Astrocyte of the cerebellum (primary cell): ENCODE results near the gene TMA7B.

Experiments used
- DNase-seq: peaks from one replicate; pipeline ENCODE4 v3.0.0-alpha.2; 2011; ENCODE audit warnings: low read depth
- H3K4me3 ChIP-seq: 2 replicates; pipeline ENCODE4 v1.5.1; 2011; ENCODE audit warnings: mild to moderate bottlenecking, low read depth, low read length, moderate library complexity
- in situ Hi-C: cut with HindIII; loops from 2 replicates; pipeline ENCODE4 v1.10.0; 2017; ENCODE audit warnings: low sequenced_read_pairs
- TF ChIP-seq, protein P1 (sequence below): IDR thresholded peaks from 2 replicates; pipeline ENCODE4 v1.5.1; 2012; ENCODE audit warnings: low read length, low read depth, moderate library complexity, mild to moderate bottlenecking; ENCODE audit errors: missing control alignments

The TMA7B gene

DNA sequence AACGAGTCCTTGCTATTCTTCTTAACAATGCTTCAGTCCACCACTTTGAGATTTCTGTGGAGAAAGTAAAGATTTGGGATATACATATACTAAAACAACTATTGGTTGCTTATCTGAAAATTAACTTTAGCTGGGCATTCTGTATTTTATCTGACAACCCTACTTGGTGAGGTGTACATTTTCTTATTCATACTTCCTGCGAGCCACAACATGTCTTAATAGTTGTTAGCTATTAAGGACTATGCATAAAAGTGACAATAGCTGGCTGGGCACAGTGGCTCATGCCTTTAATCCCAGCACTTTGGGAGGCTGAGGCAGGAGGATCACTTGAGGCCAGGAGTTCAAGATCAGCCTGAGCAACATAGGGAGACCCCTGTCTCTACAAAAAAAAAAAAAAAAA lies 28.0 kb upstream of the TMA7B start:
- in situ Hi-C loops = loop anchor here (5.0 kb wide), 1 partner anchor 90 kb away; no protein-coding TSS in a partner anchor
- H3K4me3 ChIP-seq = no peak overlapping the region
- TF ChIP-seq, protein P1, sequence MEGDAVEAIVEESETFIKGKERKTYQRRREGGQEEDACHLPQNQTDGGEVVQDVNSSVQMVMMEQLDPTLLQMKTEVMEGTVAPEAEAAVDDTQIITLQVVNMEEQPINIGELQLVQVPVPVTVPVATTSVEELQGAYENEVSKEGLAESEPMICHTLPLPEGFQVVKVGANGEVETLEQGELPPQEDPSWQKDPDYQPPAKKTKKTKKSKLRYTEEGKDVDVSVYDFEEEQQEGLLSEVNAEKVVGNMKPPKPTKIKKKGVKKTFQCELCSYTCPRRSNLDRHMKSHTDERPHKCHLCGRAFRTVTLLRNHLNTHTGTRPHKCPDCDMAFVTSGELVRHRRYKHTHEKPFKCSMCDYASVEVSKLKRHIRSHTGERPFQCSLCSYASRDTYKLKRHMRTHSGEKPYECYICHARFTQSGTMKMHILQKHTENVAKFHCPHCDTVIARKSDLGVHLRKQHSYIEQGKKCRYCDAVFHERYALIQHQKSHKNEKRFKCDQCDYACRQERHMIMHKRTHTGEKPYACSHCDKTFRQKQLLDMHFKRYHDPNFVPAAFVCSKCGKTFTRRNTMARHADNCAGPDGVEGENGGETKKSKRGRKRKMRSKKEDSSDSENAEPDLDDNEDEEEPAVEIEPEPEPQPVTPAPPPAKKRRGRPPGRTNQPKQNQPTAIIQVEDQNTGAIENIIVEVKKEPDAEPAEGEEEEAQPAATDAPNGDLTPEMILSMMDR = no peak
- DNase-seq = no peak

DNA sequence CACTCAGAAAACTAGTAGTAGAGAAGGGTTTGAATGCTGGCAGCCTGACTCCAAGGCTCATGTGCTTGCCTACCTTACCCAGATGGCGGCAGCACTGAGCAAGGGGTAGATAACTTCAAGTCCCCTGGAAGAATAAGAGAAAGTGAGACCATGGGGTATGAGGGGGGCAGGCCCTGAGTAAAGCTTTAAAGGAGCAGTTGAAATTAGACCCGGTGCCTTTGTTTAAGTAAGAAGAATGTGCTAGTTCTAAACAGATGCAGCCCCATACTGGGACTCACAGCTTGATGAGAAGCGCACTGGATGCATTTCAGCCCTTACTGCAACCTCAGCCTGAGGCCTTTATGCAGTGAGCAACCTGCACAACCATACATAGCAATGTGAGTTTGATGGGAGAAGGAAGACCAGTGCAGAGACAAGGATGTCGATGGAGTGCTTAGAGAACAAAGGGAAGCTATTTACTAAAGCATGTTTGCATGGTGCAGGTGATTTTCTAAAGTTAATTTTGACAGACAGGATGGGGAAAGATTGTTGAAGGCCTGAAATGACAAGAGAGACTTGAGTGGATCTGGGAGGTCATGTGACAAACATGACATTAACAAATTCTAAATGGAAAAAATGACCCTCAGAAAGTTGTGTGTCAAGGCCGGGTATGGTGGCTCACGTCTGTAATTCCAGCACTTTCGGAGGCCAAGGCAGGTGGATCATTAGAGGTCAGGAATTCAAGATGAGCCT lies 27.1 kb upstream of the TMA7B start:
- H3K4me3 ChIP-seq = no peak overlapping the region
- TF ChIP-seq, protein P1 = peak; percentile 63
- in situ Hi-C loops = loop anchor here (5.0 kb wide), 1 partner anchor 89 kb away; no protein-coding TSS in a partner anchor
- no peak for DNase-seq

DNA sequence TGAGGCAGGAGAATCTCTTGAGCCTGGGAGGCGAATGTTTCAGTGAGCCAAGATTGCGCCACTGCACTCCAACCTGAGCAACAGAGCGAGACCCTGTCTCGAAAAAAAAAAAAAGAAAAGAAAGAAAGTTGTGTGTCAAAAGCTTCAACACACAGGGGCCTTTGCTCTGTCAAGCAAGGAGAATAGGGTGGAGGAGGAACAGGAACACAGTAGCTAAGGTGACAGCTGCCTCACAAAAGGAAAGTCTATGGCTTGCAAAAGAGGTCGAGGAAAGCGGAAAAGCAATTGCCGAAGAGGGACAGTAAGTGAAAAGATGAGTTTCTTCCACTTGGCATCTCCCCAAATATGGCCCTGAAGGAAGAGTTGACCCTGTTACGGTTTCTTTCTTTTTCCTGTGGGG lies 26.5 kb upstream of the TMA7B start:
- TF ChIP-seq, protein P1 = no peak
- in situ Hi-C loops = loop anchor here (5.0 kb wide), 1 partner anchor 89 kb away; no protein-coding TSS in a partner anchor
- no peak overlapping the region for H3K4me3 ChIP-seq
- no peak for DNase-seq

DNA sequence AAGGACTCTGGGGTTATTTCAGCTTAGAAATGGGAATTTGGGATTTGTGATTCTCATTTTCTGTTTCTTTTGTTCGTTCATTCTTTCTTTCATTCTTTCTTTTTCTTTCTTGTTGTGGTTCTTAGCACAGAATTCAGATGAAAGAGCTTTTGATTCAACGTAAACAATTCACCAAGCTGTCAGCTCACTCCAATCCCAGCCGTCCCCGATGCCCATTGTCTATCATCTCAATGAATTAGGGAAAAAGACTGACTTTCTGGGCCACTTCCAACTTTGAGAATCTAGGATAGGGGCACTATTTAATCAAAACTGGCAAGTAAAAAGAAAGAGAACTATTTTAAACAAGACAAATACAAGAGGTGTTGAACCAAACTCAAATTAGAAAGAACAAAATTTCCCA lies 25.1 kb upstream of the TMA7B start:
- TF ChIP-seq, protein P1 = no peak
- no peak overlapping the region for H3K4me3 ChIP-seq
- no peak for DNase-seq
- in situ Hi-C loops = no loop called here

DNA sequence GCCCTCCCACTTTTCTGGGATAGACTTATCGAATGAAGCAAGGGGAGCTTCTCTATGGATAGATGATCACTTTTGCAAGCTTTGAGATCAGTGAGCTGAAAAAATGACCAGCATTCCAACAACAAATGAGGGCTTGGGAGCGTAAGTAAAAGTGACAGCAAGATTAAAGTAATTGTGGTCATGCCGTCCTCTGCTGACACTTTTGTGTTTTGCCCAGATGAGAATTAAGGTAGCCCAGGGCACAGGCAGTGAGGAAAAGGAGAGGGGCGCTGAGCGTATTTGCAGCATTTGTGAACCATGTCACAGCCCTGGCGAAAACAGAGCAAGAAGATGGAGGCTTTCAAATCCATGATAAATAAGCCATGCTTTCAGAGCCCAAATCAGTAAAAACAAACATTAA lies 24.6 kb upstream of the TMA7B start:
- in situ Hi-C loops = no loop called here
- DNase-seq = no peak
- TF ChIP-seq, protein P1 = no peak
- H3K4me3 ChIP-seq = no peak overlapping the region

DNA sequence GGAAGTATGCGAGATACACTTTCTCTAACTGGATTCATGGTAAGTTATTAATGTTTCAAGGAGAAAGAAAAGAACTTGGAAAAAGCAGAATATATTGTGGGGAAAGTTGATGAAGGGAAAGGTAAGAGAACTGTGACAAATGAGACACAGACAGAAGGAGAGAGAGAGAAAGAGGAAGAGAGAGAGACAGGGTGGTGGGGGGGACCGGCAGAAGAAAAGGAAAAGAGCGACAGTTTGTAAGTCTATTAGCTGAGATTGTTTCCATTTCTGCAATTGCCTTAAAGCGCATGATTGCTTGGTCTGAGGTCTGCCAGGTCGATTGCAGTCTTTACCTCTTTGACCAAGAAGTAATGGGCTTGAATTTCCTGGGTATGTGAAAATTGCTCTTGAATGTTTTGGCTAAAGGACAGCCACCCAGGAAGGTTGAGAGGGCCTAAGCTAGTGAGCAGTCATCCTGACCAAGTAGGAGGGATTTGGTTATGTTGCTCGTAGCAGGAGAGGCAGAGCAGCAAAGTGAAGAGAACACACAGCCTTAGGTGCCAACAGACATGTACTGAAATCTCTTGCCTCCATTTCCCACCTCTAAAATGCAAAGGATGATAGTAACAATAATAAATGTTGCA lies 23.6 kb upstream of the TMA7B start:
- in situ Hi-C loops = no loop called here
- TF ChIP-seq, protein P1 = no peak
- no peak for DNase-seq
- H3K4me3 ChIP-seq = no peak overlapping the region
